Fibroblast of the aortic adventitia (primary cell): ENCODE data around the gene LGALS1. TPM values are rescaled to one million over a fixed set of nuclear protein-coding genes. Genes with fewer than 3 reads are reported as not detected.
A peak's percentile ranks its signal among the peaks of the same experiment; 100 is the strongest.
"Not testable (repeated sequence)": the region's sequence is repeated elsewhere in the genome, so short reads cannot be mapped to it uniquely, and the experiment has no call there.

Experiments used
- DNase-seq: peaks from one replicate; pipeline ENCODE4 v3.0.0-alpha.2; 2010; ENCODE audit warnings: low read depth
- H3K4me3 ChIP-seq: 2 replicates; pipeline ENCODE4 v1.5.1; 2011; ENCODE audit warnings: low read depth, mild to moderate bottlenecking, control low read depth, low read length, moderate library complexity
- total RNA-seq: library from RNA; depleted of rRNA; stranded (reverse); fragments of >200 nt; gene quantifications from 2 replicates; pipeline ENCODE4 v1.2.3, GENCODE V29; 2012; ENCODE audit warnings: low replicate concordance
- TF ChIP-seq, protein P1 (sequence below): IDR thresholded peaks from 2 replicates; pipeline ENCODE4 v1.5.1; 2011; ENCODE audit warnings: mild to moderate bottlenecking, low read length, control low read depth, inconsistent platforms; ENCODE audit not compliant: insufficient read depth

Gene LGALS1
- total RNA-seq, 1 donor: 3,846 TPM

DNA sequence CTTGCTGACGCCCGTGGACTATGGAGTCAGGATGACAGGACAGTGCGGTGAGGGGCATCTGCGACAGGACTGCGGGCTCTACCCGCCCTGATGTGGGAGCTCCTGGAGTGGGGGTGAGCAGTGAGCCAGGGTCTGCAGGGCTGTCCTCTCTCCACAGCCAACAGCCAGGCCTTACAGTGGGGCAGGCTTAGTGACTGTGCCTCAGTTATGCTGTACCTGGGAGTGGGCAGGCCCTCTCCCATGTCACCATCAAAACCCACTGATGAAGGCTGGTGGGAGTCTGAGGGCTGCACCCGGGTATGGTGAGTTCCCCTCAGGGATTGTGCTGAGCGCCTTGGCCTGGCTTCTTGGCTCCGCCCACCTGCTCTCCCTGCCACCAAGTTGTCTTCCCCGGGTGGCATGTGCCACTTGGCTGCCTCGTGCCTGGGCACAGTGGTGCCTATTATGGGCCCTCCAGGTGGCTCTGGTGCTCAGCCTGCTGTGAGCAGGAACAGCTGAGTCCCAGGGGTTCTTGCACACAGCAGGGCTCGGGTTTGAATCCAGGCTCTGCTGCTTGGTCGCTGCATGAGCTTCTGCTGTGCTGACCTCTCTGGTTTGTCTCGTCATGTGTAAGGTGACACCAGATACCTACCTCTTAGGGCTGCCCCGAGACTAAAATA, 17.3 kb downstream of the LGALS1 start:
- no peak overlapping the region for H3K4me3 ChIP-seq
- no peak for DNase-seq
- TF ChIP-seq, protein P1, sequence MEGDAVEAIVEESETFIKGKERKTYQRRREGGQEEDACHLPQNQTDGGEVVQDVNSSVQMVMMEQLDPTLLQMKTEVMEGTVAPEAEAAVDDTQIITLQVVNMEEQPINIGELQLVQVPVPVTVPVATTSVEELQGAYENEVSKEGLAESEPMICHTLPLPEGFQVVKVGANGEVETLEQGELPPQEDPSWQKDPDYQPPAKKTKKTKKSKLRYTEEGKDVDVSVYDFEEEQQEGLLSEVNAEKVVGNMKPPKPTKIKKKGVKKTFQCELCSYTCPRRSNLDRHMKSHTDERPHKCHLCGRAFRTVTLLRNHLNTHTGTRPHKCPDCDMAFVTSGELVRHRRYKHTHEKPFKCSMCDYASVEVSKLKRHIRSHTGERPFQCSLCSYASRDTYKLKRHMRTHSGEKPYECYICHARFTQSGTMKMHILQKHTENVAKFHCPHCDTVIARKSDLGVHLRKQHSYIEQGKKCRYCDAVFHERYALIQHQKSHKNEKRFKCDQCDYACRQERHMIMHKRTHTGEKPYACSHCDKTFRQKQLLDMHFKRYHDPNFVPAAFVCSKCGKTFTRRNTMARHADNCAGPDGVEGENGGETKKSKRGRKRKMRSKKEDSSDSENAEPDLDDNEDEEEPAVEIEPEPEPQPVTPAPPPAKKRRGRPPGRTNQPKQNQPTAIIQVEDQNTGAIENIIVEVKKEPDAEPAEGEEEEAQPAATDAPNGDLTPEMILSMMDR: no peak

DNA sequence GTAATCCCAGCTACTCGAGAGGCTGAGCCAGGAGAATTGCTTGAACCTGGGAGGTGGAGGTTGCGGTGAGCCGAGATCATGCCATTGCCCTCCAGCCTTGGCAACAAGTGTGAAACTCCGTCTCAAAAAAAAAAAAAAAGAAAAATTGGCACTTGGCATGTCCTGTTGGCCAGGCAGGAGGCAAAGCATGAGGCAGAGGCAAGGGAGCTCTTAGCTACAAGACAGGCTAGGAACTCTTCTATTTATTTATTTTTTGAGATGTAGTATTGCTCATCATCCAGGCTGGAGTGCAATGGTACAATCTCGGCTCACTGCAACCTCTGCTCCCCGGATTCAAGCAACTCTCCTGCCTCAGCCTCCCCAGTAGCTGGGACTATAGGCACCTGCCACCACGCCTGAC, 18.7 kb downstream of the LGALS1 start:
- H3K4me3 ChIP-seq, DNase-seq: not testable (repeated sequence)

DNA sequence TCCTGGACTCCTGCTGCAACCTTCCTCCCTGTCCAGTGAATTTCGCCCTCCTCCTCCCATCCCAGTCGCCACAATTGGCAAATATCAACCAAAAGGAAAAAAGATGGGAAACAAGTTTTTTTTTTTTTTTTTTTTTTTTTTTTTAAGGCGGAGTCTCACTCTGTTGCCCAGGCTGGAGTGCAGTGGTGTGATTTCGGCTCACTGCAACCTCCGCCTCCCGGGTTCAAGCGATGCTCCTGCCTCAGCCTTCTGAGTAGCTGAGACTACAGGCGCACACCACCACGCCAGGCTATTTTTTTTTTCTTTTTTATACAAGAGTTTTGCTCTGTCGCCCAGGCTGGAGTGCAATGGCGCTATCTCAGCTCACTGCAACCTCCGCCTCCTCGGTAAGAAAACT, 20.8 kb downstream of the LGALS1 start:
- not testable (repeated sequence) for H3K4me3 ChIP-seq, DNase-seq

DNA sequence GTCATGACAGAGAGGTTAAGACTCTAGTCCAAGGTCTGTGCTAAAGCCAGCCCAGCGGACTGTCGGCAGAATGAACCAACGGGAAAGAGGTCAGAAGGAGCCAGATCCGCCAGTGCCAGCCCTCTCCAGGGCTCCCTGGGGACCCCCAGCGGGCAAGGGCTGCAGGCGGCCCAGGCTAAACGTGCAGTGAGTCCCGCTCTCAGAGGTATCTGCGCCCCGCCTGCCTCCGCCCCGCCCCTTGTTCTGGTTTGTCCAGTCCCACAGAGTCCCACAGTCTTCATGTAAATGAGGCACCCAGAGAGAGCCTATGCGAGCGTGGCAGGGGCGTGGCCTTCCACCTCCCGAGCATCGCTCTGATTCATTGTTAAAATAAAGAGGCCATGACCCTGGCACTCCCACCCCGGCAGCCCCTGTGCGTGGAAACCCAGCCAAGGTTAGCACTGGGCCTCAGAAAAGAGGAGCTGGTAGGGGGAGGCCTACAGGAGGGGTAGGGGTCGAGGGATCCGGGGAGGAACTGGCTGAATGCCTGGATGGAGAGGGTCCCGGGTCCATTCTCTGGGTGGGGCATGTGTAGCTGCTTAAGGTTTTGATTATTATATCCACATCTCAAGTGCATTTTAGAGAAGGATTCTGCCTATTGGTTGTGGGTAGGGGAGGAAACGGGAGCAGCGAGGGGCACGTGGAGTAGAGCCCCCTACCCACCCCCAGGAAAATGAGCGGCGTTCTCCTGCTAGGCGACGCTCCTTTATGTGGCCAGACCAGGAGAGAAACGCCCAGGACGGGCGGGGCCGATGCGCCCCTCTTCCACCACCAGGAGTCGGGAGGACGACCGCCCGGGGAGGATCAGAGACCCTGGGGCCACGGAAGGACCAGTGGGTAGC, 21.5 kb downstream of the LGALS1 start, which contains the start of gene TRIOBP:
TRIOBP (plus strand) TSS at position 392 of the 881 bp plus-strand sequence. CDS start 4,318 bp downstream, outside the sequence.
- peak; percentile 89 for DNase-seq
- peak within 1 kb of the TSS; percentile 37 for H3K4me3 ChIP-seq
- TF ChIP-seq, protein P1: peak; percentile 45

DNA sequence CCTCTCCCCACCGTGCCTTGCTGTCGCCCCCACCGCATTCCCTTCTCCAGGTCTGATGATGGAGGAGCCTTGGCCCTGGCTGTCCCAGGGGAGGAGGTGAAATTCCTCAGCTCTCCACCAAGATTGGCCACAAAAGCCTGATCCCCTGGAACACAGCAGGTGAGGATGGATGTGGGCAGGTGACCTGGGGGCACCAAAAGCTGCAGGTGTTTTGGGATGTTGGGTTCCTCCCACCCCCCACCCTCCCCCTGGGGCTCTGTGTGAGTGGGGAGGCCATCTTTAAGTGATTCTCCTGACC, 22.1 kb downstream of the LGALS1 start:
- TF ChIP-seq, protein P1: no peak
- H3K4me3 ChIP-seq: no peak overlapping the region
- DNase-seq: no peak

DNA sequence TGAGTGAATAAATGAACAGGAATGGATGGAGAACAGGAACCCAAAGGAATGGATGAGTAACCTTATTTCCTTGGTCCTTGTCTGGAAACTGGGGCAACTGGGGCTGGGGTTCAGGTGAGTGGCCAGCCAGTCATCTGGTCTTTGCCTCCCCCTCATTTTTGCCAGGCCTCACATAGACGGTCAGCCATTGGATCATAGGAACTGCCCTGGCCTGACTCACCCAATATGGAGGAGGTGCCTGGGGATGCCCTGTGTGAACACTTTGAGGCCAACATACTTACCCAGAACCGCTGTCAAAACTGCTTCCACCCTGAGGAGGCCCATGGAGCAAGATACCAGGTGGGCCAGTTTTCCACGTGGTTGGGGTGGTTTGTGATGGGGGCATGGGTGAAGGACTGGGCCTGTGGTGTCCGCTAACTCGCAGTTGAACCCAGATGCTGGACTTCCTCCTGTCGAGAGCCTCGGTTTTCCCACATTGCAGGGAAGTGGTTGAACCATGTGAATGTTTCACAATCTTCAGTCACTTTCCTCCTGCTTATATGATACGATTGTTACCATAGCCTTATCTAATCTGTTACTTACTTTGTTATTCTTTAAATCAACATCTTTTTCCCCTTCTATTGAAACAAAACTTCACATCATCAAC, 25.8 kb downstream of the LGALS1 start:
- H3K4me3 ChIP-seq: no peak overlapping the region
- DNase-seq: peak; percentile 68
- TF ChIP-seq, protein P1: no peak

DNA sequence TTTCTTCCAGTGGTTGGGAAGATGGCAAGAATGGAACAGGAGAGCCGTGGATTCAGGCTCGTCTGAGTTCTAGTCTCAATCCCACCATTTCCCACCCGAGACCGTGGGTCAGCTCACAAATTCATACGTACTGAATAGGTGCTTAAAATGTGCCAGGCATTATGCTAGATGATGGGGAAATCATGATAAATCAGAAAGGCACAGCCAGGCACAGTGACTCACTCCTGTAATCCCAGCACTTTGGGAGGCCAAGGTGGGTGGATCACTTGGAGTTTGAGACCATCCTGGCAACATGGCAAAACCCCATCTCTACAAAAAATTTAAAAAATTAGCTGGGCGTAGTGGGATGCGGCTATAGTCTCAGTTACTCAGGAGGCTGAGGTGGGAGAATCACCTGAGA, 28.5 kb downstream of the LGALS1 start:
- H3K4me3 ChIP-seq: no peak overlapping the region
- TF ChIP-seq, protein P1: no peak
- no peak for DNase-seq
